NT2/D1 (cell line): ENCODE results near the gene ENTHD1.
"Not testable (repeated sequence)": the region's sequence is repeated elsewhere in the genome, so short reads cannot be mapped to it uniquely, and the experiment has no call there.

Experiments used
- DNase-seq: peaks from one replicate; pipeline ENCODE4 v3.0.0-alpha.2; 2011; ENCODE audit warnings: low read depth, low spot score
- H3K27me3 ChIP-seq: 2 replicates; pipeline ENCODE4 v1.6.0; 2011; ENCODE audit warnings: mild to moderate bottlenecking; ENCODE audit not compliant: insufficient read length, insufficient read depth
- H3K36me3 ChIP-seq: 2 replicates; pipeline ENCODE4 v1.6.1; 2011; ENCODE audit warnings: mild to moderate bottlenecking, low read length, mixed read lengths; ENCODE audit not compliant: insufficient read depth, insufficient read length
- H3K4me1 ChIP-seq: 2 replicates; pipeline ENCODE4 v1.5.1; 2011; ENCODE audit not compliant: insufficient read depth, insufficient read length
- H3K4me3 ChIP-seq: 2 replicates; pipeline ENCODE4 v1.5.1; 2011; ENCODE audit warnings: low read depth; ENCODE audit not compliant: insufficient read length
- H3K9ac ChIP-seq: 2 replicates; pipeline ENCODE4 v1.6.0; 2011; ENCODE audit warnings: low read depth; ENCODE audit not compliant: insufficient read length
- H3K9me3 ChIP-seq: 2 replicates; pipeline ENCODE4 v1.5.1; 2011; ENCODE audit warnings: mild to moderate bottlenecking, low read length; ENCODE audit not compliant: insufficient read depth
- SUZ12 ChIP-seq: IDR thresholded peaks from 2 replicates; pipeline ENCODE4 v1.6.1; 2011; ENCODE audit not compliant: insufficient read length, insufficient read depth; ENCODE audit errors: extremely low read depth
- YY1 ChIP-seq: IDR thresholded peaks from 2 replicates; pipeline ENCODE4 v1.6.1; 2011; ENCODE audit not compliant: insufficient read length, insufficient read depth
- ZNF274 ChIP-seq: IDR thresholded peaks from 2 replicates; pipeline ENCODE4 v1.6.1; 2011; ENCODE audit warnings: mild to moderate bottlenecking, low read depth, low read length

The ENTHD1 gene

GRCh38 chr22:39877079-39877845, 16.3 kb downstream of the ENTHD1 start:
- DNase-seq, result no peak
- no peak overlapping the region for H3K4me3 ChIP-seq
- no peaks in the 10 kb centered on the region for H3K27me3 ChIP-seq
- TF ChIP-seq ZNF274 (no peak), SUZ12 (no peak), YY1 (no peak)
- no peaks in the 10 kb centered on the region for H3K9me3 ChIP-seq
- H3K36me3 ChIP-seq, result no peaks in the 10 kb centered on the region
- no peak overlapping the region for H3K9ac ChIP-seq
- H3K4me1 ChIP-seq, result no peaks in the 10 kb centered on the region

DNA sequence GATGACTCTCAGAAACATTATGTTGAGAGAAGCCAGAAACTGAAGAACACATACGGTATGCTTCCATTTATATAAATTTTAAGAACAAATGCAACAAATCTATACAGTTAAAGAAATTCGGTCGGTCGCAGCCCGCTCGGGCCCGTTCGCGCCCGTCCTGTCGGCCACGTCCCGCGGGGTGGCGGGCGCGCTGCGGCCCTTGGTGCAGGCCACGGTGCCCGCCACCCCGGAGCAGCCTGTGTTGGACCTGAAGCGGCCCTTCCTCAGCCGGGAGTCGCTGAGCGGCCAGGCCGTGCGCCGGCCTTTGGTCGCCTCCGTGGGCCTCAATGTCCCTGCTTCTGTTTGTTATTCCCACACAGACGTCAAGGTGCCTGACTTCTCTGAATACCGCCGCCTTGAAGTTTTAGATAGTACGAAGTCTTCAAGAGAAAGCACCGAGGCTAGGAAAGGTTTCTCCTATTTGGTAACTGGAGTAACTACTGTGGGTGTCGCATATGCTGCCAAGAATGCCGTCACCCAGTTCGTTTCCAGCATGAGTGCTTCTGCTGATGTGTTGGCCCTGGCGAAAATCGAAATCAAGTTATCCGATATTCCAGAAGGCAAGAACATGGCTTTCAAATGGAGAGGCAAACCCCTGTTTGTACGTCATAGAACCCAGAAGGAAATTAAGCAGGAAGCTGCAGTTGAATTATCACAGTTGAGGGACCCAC, 18.2 kb downstream of the ENTHD1 start:
- not testable (repeated sequence) for H3K27me3 ChIP-seq, H3K4me3 ChIP-seq, H3K9me3 ChIP-seq, DNase-seq, H3K4me1 ChIP-seq, H3K36me3 ChIP-seq, H3K9ac ChIP-seq

- Histone ChIP-seq H3K4me3 (no peak overlapping the region), H3K9ac (no peak overlapping the region), H3K9me3 (no peaks in the 10 kb centered on the region), H3K36me3 (no peaks in the 10 kb centered on the region), H3K27me3 (no peaks in the 10 kb centered on the region), H3K4me1 (no peaks in the 10 kb centered on the region)
- TF ChIP-seq SUZ12 (no peak), ZNF274 (no peak)
- DNase-seq, result no peak
Observed at GRCh38 chr22:39873965-39874364, 19.6 kb downstream of the ENTHD1 start.

DNA sequence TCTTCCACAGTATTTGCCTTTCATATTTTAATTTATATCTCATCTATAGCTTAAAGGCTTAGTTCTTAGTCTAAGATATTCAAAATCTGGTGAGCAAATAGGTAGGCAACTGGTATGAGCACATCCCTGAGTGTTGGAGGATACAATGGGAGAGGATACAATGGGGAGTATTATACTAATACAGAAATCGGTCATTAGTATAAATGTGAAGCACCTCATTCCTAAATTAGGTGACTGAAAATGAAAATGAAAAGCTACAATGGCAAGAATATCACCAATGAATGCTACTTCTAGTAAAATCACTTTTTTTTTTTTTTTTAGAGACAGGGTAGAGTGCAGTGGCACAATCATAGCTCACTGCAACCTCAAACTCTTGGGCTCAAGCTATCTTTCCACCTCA, 21.0 kb downstream of the ENTHD1 start:
- no peaks in the 10 kb centered on the region for H3K9me3 ChIP-seq
- TF ChIP-seq ZNF274 (no peak), YY1 (no peak), SUZ12 (no peak)
- H3K4me1 ChIP-seq, result no peaks in the 10 kb centered on the region
- H3K27me3 ChIP-seq, result no peaks in the 10 kb centered on the region
- H3K4me3 ChIP-seq, result no peak overlapping the region
- DNase-seq, result no peak
- no peak overlapping the region for H3K9ac ChIP-seq
- no peaks in the 10 kb centered on the region for H3K36me3 ChIP-seq

DNA sequence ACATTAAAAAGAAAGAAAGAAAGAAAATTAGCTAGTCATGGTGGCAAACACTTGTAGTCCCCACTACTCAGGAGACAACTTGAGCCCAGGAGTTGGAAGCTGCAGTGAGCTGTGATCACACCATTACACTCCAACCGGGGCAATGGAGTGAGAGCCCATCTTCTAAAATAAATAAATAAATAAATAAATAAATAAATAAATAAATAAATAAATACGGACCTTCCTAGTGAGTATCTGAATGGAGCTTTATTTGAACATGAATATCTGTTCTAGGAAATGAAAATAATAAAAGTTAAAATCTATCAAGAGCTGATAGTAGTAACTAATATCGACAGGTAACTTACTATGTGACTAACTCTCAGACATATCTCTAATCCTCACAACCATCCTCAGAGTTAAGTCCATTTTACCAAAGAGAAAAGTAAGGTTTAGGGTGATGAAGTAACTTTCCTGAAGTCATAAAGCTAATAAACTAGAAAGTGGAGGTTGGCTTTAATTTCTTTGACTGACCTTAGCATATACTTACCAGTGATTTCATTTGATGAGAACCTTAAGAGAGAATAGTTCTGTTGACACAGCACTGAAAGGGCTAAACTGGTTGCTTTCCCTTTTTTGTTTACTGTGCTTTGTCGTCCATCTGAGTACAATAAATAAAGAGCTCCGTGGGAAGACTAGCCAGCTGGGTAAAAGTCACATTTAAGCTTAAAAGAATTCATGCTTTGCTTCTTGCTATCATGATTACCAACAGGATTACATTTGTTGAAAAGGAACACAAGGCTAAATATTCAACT, 22.4 kb downstream of the ENTHD1 start:
- Histone ChIP-seq H3K4me3 (no peak overlapping the region), H3K4me1 (no peaks in the 10 kb centered on the region)
- TF ChIP-seq SUZ12, result no peak

DNA sequence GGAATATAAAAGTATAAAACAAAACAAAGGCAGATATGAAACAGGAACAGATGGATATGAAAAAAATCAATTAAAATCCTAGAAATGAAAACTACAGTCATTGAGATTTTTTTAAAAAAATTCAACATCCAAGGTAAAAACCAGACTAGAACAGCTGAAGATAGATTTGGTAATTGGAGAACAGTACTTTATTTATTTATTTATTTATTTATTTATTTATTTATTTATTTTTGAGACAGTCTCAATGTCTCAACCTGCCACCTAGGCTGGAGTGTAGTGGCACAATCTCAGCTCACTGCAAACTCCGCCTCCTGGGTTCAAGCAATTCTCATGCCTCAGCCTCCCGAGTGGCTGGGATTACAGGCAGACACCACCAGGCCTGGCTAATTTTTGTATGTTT, 23.8 kb downstream of the ENTHD1 start:
- H3K27me3 ChIP-seq, H3K4me1 ChIP-seq, H3K9ac ChIP-seq, H3K9me3 ChIP-seq, H3K4me3 ChIP-seq, H3K36me3 ChIP-seq, DNase-seq: not testable (repeated sequence)

More for the DNA sequence above, 22.4 kb downstream of the ENTHD1 start:
- Histone ChIP-seq H3K36me3 (no peaks in the 10 kb centered on the region), H3K9ac (no peak overlapping the region), H3K27me3 (no peaks in the 10 kb centered on the region), H3K9me3 (no peaks in the 10 kb centered on the region)
- DNase-seq, result no peak

DNA sequence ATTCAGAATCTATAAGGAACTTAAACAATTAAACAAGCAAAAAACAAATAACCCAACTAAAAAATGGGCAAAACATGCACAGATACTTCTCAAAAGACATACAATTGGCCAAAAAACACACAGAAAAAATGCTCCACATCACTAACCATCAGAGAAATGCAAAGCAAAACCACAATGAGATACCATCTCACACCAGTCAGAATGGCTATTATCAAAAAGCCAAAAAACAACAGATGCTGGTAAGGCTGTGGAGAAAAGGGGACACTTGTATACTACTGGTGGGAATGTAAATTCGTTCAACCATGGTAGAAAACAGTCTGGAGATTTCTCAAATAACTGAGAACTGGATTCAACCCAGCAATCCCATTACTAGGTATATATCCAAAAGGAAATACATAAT, 24.8 kb downstream of the ENTHD1 start:
- H3K4me3 ChIP-seq, result no peak overlapping the region
- no peaks in the 10 kb centered on the region for H3K27me3 ChIP-seq
- TF ChIP-seq YY1, result no peak
- H3K9me3 ChIP-seq, result no peaks in the 10 kb centered on the region
- H3K9ac ChIP-seq, result no peak overlapping the region
- no peak for DNase-seq
- no peaks in the 10 kb centered on the region for H3K4me1 ChIP-seq
- H3K36me3 ChIP-seq, result no peaks in the 10 kb centered on the region
